SIG-M5 treated with dmso at 0.1 percent for 504 hours (cell line): ENCODE results near the gene OR10G8.

Experiments
- DNase-seq: peaks from one replicate; lab custom pipeline; 2025; ENCODE audit not compliant: unreplicated experiment; lab: John Stamatoyannopoulos, UW

OR10G8 gene

GRCh38 chr11:124077266-124077665 is 50.7 kb downstream of the OR10G8 start:
- no peak for DNase-seq

- DNase-seq = no peak
Observed at GRCh38 chr11:124078591-124078990, 52.0 kb downstream of the OR10G8 start.

GRCh38 chr11:124079631-124080326 is 53.2 kb downstream of the OR10G8 start:
- DNase-seq = no peak
